Osteocyte (in vitro differentiated cells): Measurements from ENCODE around the gene WDR11. TPM values are rescaled to one million over a fixed set of nuclear protein-coding genes. Genes with fewer than 3 reads are reported as not detected.
"Not testable (repeated sequence)": the region's sequence is repeated elsewhere in the genome, so short reads cannot be mapped to it uniquely, and the experiment has no call there.

Experiments
- DNase-seq: peaks from one replicate; pipeline ENCODE4 v3.0.0; 2021; ENCODE audit warnings: mixed read lengths; ENCODE audit not compliant: unreplicated experiment; ENCODE audit errors: extremely low spot score
- H3K27ac Mint-ChIP-seq: one replicate; pipeline ENCODE4 v1.8.0; 2021; ENCODE audit warnings: mild to moderate bottlenecking, mixed read lengths; ENCODE audit not compliant: unreplicated experiment
- H3K27me3 Mint-ChIP-seq: one replicate; pipeline ENCODE4 v1.8.0; 2021; ENCODE audit warnings: mixed read lengths; ENCODE audit not compliant: unreplicated experiment
- H3K36me3 Mint-ChIP-seq: one replicate; pipeline ENCODE4 v1.8.0; 2021; ENCODE audit warnings: mixed read lengths; ENCODE audit not compliant: unreplicated experiment
- H3K4me1 Mint-ChIP-seq: one replicate; pipeline ENCODE4 v1.8.0; 2021; ENCODE audit warnings: mixed read lengths; ENCODE audit not compliant: unreplicated experiment
- H3K4me3 Mint-ChIP-seq: one replicate; pipeline ENCODE4 v1.8.0; 2021; ENCODE audit warnings: mild to moderate bottlenecking, moderate library complexity, mixed read lengths; ENCODE audit not compliant: unreplicated experiment
- H3K9me3 Mint-ChIP-seq: one replicate; pipeline ENCODE4 v1.8.0; 2021; ENCODE audit warnings: mixed read lengths; ENCODE audit not compliant: unreplicated experiment
- total RNA-seq: library from RNA; stranded (reverse); gene quantifications from 2 replicates; pipeline ENCODE4 v1.2.1, GENCODE V29; 2021
- TF ChIP-seq, protein P1 (sequence below): fragments of 200-600 bp; sonication (generic); IDR thresholded peaks from 2 replicates; pipeline ENCODE4 v1.5.0; 2021; ENCODE audit warnings: antibody characterized with exemption, mild to moderate bottlenecking, moderate library complexity

WDR11 gene
- total RNA-seq, 1 donor from 2014 or later, result 61.8 TPM

DNA sequence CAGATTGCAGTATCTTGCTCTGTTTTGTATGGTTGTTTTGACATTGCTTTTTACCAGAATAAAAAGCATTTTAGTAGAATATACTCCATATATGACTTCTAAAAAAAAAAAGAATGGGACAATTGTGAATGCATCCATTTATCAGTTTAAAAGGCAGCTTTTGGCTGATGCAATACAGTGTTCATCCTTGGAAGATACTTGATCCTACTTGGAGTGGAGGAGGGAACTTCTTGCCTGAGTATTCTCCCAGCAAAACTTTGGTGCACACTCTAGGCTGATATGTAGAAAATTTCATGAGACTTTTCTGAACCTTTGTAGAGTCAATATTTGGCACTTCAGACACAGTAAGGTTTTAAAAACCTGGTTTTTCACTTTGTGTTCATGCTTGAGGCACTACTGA is 40.2 kb downstream of the WDR11 start:
- DNase-seq, result no peak
- TF ChIP-seq, protein P1, sequence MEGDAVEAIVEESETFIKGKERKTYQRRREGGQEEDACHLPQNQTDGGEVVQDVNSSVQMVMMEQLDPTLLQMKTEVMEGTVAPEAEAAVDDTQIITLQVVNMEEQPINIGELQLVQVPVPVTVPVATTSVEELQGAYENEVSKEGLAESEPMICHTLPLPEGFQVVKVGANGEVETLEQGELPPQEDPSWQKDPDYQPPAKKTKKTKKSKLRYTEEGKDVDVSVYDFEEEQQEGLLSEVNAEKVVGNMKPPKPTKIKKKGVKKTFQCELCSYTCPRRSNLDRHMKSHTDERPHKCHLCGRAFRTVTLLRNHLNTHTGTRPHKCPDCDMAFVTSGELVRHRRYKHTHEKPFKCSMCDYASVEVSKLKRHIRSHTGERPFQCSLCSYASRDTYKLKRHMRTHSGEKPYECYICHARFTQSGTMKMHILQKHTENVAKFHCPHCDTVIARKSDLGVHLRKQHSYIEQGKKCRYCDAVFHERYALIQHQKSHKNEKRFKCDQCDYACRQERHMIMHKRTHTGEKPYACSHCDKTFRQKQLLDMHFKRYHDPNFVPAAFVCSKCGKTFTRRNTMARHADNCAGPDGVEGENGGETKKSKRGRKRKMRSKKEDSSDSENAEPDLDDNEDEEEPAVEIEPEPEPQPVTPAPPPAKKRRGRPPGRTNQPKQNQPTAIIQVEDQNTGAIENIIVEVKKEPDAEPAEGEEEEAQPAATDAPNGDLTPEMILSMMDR, result no peak
- no peak overlapping the region for H3K4me3 Mint-ChIP-seq
- no peaks in the 10 kb centered on the region for H3K27me3 Mint-ChIP-seq
- peaks cover 16% of the 10 kb centered on the region for H3K4me1 Mint-ChIP-seq
- peaks cover 33% of the 10 kb centered on the region for H3K36me3 Mint-ChIP-seq
- H3K27ac Mint-ChIP-seq, result peak overlapping the region; percentile 79
- H3K9me3 Mint-ChIP-seq, result no peaks in the 10 kb centered on the region

DNA sequence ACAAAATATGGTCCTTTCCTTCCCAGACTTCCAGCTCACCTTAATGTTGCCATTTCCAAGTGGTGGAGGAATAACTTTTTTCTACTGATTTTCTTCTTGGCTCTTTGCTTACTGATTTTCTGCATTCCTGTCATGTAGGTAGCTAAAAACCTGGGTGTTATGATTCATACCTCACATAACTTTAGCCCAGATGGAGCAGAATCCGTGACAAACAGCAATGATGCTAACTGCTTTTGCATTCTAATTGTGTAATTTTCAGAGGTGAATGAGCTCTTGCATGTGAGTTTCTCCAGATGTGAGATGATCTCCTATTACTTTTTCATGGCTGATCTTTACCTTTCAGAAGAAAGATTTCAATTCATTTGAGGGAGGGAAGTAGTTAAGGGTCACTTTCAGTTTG is 43.4 kb downstream of the WDR11 start:
- no peak for DNase-seq
- Mint-ChIP-seq H3K4me3 (no peak overlapping the region), H3K27ac (no peak overlapping the region), H3K36me3 (peaks cover 30% of the 10 kb centered on the region), H3K9me3 (no peaks in the 10 kb centered on the region), H3K27me3 (no peaks in the 10 kb centered on the region), H3K4me1 (peaks cover 14% of the 10 kb centered on the region)
- TF ChIP-seq, protein P1, result no peak

DNA sequence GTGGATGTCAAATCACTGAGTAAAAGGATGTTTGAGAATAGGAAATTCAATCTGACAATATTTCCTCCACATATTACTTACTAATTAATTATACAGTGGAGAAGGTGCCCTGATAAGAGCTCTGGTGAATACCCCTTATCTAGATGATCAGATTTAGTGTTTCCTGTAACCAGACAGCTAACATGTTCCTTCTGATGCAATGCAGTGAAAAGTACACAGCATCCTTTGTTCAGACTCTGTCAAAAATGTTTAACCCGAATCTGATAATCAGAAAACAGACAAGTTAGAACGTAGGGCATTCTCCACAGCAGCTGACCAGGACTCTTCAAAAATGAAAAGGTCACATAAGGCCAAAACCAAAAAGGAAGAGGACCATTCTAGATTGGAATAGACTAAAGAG is 46.2 kb downstream of the WDR11 start:
- Mint-ChIP-seq H3K4me1 (peaks cover 2% of the 10 kb centered on the region), H3K27me3 (no peaks in the 10 kb centered on the region), H3K4me3 (no peak overlapping the region), H3K9me3 (no peaks in the 10 kb centered on the region), H3K36me3 (peaks cover 36% of the 10 kb centered on the region), H3K27ac (peak overlapping the region; percentile 23)
- DNase-seq, result no peak
- TF ChIP-seq, protein P1, result no peak

DNA sequence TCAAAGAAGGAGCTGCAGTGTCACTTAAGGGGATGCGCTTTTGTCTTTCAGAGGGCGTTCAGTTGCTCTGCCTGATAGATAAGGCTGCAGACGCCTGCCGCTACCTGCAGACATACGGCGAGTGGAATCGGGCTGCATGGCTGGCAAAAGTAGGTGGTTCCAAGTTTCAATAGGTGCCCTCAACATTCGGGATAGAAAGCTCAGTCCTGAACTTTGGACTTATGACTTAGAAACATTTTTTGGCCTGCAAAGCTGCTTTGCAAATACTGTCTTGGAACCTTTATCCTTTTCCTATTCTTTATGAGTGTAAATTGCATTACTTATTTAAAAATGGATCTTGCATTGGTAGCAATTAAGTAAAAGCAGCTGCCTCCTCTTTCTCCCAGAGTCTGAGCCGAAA is 54.1 kb downstream of the WDR11 start:
- peaks cover 9% of the 10 kb centered on the region for H3K9me3 Mint-ChIP-seq
- no peaks in the 10 kb centered on the region for H3K4me1 Mint-ChIP-seq
- no peak for DNase-seq
- H3K4me3 Mint-ChIP-seq, result no peak overlapping the region
- no peaks in the 10 kb centered on the region for H3K27me3 Mint-ChIP-seq
- peaks cover 76% of the 10 kb centered on the region for H3K36me3 Mint-ChIP-seq
- no peak overlapping the region for H3K27ac Mint-ChIP-seq
- TF ChIP-seq, protein P1, result no peak

DNA sequence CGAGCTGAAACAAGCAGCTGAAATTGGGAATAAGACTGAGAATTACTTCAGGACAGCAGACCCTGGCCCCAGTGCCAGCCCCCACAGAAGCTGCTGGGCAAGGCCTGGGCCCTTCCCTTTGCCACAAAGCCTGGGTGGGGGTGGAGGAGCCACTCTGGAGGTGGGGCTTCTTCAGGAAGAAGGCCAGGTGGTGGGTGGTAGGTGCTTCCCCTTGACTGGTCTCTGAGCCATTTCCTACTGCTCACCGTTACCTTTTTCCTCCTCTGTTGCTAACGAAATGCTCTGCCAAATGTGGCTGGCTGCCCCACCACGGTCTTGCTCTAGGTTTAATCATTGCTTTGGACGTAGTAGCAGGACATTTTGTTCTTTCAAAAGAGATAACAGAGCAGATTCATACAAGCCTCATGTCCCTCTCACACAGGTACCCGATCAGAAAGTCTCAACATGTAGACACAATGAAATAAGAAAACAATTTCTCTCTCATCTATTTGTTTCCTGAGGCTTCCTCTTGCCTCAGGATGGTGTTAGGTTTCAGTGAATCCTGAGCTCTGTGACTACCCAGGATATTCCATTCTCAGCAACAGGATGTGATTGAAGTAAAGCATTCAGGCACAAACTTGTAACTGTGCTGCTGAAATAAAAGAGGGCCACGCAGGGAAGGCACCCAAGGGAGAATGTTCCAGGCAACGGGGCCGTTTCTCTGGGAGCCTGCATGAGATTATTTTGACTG is 66.5 kb downstream of the WDR11 start:
- H3K36me3 Mint-ChIP-seq, result no peaks in the 10 kb centered on the region
- no peaks in the 10 kb centered on the region for H3K27me3 Mint-ChIP-seq
- H3K9me3 Mint-ChIP-seq, result peaks cover 12% of the 10 kb centered on the region
- H3K4me3 Mint-ChIP-seq, result no peak overlapping the region
- no peak overlapping the region for H3K27ac Mint-ChIP-seq
- DNase-seq, result no peak
- H3K4me1 Mint-ChIP-seq, result no peaks in the 10 kb centered on the region
- TF ChIP-seq, protein P1, result no peak

DNA sequence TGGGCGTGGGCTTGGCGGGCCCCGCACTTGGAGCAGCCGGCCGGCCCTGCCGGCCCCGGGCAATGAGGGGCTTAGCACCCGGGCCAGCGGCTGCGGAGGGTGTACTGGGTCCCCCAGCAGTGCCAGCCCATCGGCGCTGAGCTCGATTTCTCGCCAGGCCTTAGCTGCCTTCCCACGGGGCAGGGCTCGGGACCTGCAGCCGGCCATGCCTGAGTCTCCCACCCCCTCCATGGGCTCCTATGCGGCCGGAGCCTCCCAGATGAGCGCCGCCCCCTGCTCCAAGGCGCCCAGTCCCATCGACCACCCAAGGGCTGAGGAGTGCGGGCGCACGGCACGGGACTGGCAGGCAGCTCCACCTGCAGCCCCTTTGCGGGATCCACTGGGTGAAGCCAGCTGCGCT is 72.7 kb downstream of the WDR11 start:
- peak; percentile 80 for DNase-seq
- not testable (repeated sequence) for H3K4me3 Mint-ChIP-seq, H3K27me3 Mint-ChIP-seq, H3K9me3 Mint-ChIP-seq, H3K4me1 Mint-ChIP-seq, H3K36me3 Mint-ChIP-seq, H3K27ac Mint-ChIP-seq
